DOHH2 (cell line): Measurements from ENCODE around the gene SLC47A2.

Experiments used
- CTCF ChIP-seq: fragments of 200-600 bp; sonication (generic); IDR thresholded peaks from one replicate; pipeline ENCODE4 v1.5.1; 2014; ENCODE audit warnings: antibody characterized with exemption, mild to moderate bottlenecking, low read depth, low read length; ENCODE audit not compliant: poor library complexity, severe bottlenecking
- EZH2phosphoT487 ChIP-seq: fragments of 200-600 bp; sonication (generic); IDR thresholded peaks from 2 replicates; pipeline ENCODE4 v1.6.1; 2017; ENCODE audit warnings: borderline replicate concordance, mild to moderate bottlenecking, antibody characterized with exemption, low read length, moderate library complexity, mixed read lengths

- TF ChIP-seq CTCF (no peak), EZH2phosphoT487 (no peak)
These were observed 67.7 kb downstream of the SLC47A2 start, which contains the start of gene ALDH3A2 for GRCh38 chr17:19648475-19649273.
